ENCODE data around the gene DPYSL5. TPM values are rescaled to one million over a fixed set of nuclear protein-coding genes. Genes with fewer than 3 reads are reported as not detected.

The DPYSL5 gene
- total RNA-seq, 2 donors from 2014 or later: 3.1 to 3.5 TPM

DNA sequence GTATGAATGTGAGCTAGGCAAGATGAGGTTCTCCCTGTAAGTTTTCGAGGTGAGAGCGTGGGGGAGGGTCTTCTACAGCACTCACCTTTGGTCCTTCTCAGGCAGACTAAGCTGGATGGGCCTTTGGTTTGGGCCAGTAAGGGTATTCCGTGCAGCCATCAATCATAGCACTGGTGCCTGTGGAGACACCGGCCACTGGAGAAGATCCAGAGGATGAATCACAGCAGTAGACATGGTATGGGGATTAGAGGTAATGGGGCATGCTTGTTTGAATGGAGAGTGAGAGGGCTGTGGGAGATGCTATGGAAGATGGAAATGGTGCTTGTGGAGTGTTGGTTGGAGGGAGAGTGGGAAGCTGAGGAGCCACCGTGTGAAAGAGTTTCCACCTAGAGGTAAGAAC is 138.6 kb downstream of the DPYSL5 start:
- no peak for DNase-seq
- no peak for TF ChIP-seq CTCF (conservative IDR thresholded peaks at IDR 0.05)
- no peak overlapping the region for H3K4me3 Mint-ChIP-seq
- Histone ChIP-seq H3K27ac (ENCODE audit: low read depth, low read length) (no peak overlapping the region), H3K4me1 (ENCODE audit: control insufficient read depth, insufficient read depth, low read length) (no peaks in the 10 kb centered on the region), H3K9ac (ENCODE audit: extremely low read depth, low read length, poor library complexity, severe bottlenecking) (no peak overlapping the region), H3K9me3 (ENCODE audit: control insufficient read depth, low read length) (no peaks in the 10 kb centered on the region), H3K36me3 (ENCODE audit: control insufficient read depth, insufficient read depth, low read length) (no peaks in the 10 kb centered on the region), H3K4me3 (ENCODE audit: low read length) (no peak overlapping the region), H3K27me3 (ENCODE audit: control insufficient read depth, insufficient read depth, low read length, poor library complexity, severe bottlenecking) (no peaks in the 10 kb centered on the region)
- H3K36me3 Mint-ChIP-seq (ENCODE audit: low read depth): no peaks in the 10 kb centered on the region
- H3K4me1 Mint-ChIP-seq: peaks cover 6% of the 10 kb centered on the region
- no peak overlapping the region for H3K27ac Mint-ChIP-seq
- no peaks in the 10 kb centered on the region for H3K9me3 Mint-ChIP-seq
- 71 to 90% methylated on average over 1 to 5 of the region's 5 CpGs for WGBS, 2 experiments (ENCODE audit: insufficient coverage in 1 of 2, insufficient read length in 1 of 2)
- H3K27me3 Mint-ChIP-seq (ENCODE audit: insufficient read depth): peaks cover 6% of the 10 kb centered on the region

GRCh38 chr2:26988058-26988860 is 140.3 kb downstream of the DPYSL5 start:
- H3K36me3 Mint-ChIP-seq (ENCODE audit: low read depth): no peaks in the 10 kb centered on the region
- H3K9me3 ChIP-seq (ENCODE audit: control insufficient read depth, low read length): no peaks in the 10 kb centered on the region
- peaks cover 6% of the 10 kb centered on the region for H3K4me1 Mint-ChIP-seq
- H3K27ac Mint-ChIP-seq: no peak overlapping the region
- no peaks in the 10 kb centered on the region for H3K36me3 ChIP-seq (ENCODE audit: control insufficient read depth, insufficient read depth, low read length)
- no peak overlapping the region for H3K4me3 ChIP-seq (ENCODE audit: low read length)
- TF ChIP-seq CTCF (conservative IDR thresholded peaks at IDR 0.05): no peak
- WGBS, 2 experiments (ENCODE audit: insufficient coverage in 1 of 2, insufficient read length in 1 of 2): 69 to 76% methylated on average over 4 of the region's 4 CpGs
- no peaks in the 10 kb centered on the region for H3K4me1 ChIP-seq (ENCODE audit: control insufficient read depth, insufficient read depth, low read length)
- peaks cover 6% of the 10 kb centered on the region for H3K27me3 Mint-ChIP-seq (ENCODE audit: insufficient read depth)
- no peak overlapping the region for H3K9ac ChIP-seq (ENCODE audit: extremely low read depth, low read length, poor library complexity, severe bottlenecking)
- DNase-seq: no peak
- H3K27me3 ChIP-seq (ENCODE audit: control insufficient read depth, insufficient read depth, low read length, poor library complexity, severe bottlenecking): no peaks in the 10 kb centered on the region
- H3K27ac ChIP-seq (ENCODE audit: low read depth, low read length): no peak overlapping the region
- H3K9me3 Mint-ChIP-seq: no peaks in the 10 kb centered on the region
- H3K4me3 Mint-ChIP-seq: no peak overlapping the region

DNA sequence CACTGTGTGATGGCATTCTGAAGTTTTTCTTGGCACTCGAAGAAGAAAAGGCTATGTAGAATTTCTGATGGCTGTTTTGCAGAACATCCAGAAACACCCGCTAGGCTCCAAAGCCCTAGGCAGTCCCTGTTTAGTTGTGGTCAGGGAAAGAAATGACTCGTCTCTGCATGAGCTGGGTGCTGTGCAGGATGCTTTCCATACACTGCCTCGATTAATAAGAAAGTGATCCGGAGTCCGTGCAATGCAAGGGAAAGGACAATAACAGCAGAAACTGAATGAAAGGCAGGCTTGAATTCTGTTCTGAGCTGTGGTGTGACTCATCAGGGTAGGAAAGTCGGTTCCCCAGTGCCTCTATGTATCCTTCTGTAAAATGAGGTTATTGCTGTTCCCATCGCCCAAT is 141.2 kb downstream of the DPYSL5 start:
- Mint-ChIP-seq H3K4me3 (no peak overlapping the region), H3K4me1 (peaks cover 6% of the 10 kb centered on the region), H3K9me3 (no peaks in the 10 kb centered on the region), H3K27ac (no peak overlapping the region), H3K27me3 (ENCODE audit: insufficient read depth) (peaks cover 6% of the 10 kb centered on the region), H3K36me3 (ENCODE audit: low read depth) (no peaks in the 10 kb centered on the region)
- Histone ChIP-seq H3K4me1 (ENCODE audit: control insufficient read depth, insufficient read depth, low read length) (no peaks in the 10 kb centered on the region), H3K9me3 (ENCODE audit: control insufficient read depth, low read length) (no peaks in the 10 kb centered on the region), H3K27me3 (ENCODE audit: control insufficient read depth, insufficient read depth, low read length, poor library complexity, severe bottlenecking) (no peaks in the 10 kb centered on the region), H3K4me3 (ENCODE audit: low read length) (no peak overlapping the region), H3K9ac (ENCODE audit: extremely low read depth, low read length, poor library complexity, severe bottlenecking) (no peak overlapping the region), H3K36me3 (ENCODE audit: control insufficient read depth, insufficient read depth, low read length) (no peaks in the 10 kb centered on the region), H3K27ac (ENCODE audit: low read depth, low read length) (no peak overlapping the region)
- whole genome bisulfite sequencing, 2 experiments (ENCODE audit: insufficient coverage in 1 of 2, insufficient read length in 1 of 2): 84 to 85% methylated on average over 8 of the region's 8 CpGs
- no peak for TF ChIP-seq CTCF (conservative IDR thresholded peaks at IDR 0.05)
- no peak for DNase-seq
